Fibroblast of peridontal ligament (primary cell): ENCODE measurements around the gene CISD3.
"Not testable (repeated sequence)": the region's sequence is repeated elsewhere in the genome, so short reads cannot be mapped to it uniquely, and the experiment has no call there.

Source experiments
- DNase-seq: peaks from one replicate; pipeline ENCODE4 v3.0.0-alpha.2; 2010; ENCODE audit errors: extremely low read depth

Gene CISD3

GRCh38 chr17:38707678-38708351, 22.3 kb upstream of the CISD3 start:
- no peak for DNase-seq

- DNase-seq: no peak
Observed at GRCh38 chr17:38709104-38709820, 20.9 kb upstream of the CISD3 start.

- DNase-seq: no peak
Observed at GRCh38 chr17:38709864-38710603, 20.1 kb upstream of the CISD3 start.

GRCh38 chr17:38710604-38710962, 19.6 kb upstream of the CISD3 start:
- DNase-seq: no peak

- DNase-seq: no peak
Observed at GRCh38 chr17:38710985-38711384, 19.2 kb upstream of the CISD3 start.

- DNase-seq: no peak
Observed at GRCh38 chr17:38711792-38712571, 18.2 kb upstream of the CISD3 start.

- no peak for DNase-seq
Observed at GRCh38 chr17:38712593-38712992, 17.5 kb upstream of the CISD3 start.

- no peak for DNase-seq
Observed at GRCh38 chr17:38713456-38714075, 16.6 kb upstream of the CISD3 start.

GRCh38 chr17:38715216-38715943, 14.8 kb upstream of the CISD3 start:
- no peak for DNase-seq

GRCh38 chr17:38716368-38717005, 13.7 kb upstream of the CISD3 start:
- DNase-seq: no peak

- no peak for DNase-seq
Observed at GRCh38 chr17:38717139-38717745, 12.9 kb upstream of the CISD3 start.

- DNase-seq: no peak
Observed at GRCh38 chr17:38719289-38719942, 10.7 kb upstream of the CISD3 start.

- DNase-seq: no peak
Observed at GRCh38 chr17:38719943-38720641, 10.0 kb upstream of the CISD3 start.

GRCh38 chr17:38720941-38721340, 9.2 kb upstream of the CISD3 start:
- DNase-seq: no peak

- DNase-seq: no peak
Observed at GRCh38 chr17:38721802-38722201, 8.3 kb upstream of the CISD3 start.

- DNase-seq: no peak
Observed at GRCh38 chr17:38724337-38724988, 5.7 kb upstream of the CISD3 start.

- no peak for DNase-seq
Observed at GRCh38 chr17:38725066-38725465, 5.1 kb upstream of the CISD3 start.

- DNase-seq: not testable (repeated sequence)
Observed at GRCh38 chr17:38726145-38726544, 4.0 kb upstream of the CISD3 start.
